CD4-positive, alpha-beta T cell treated with Interleukin-6 at 100 ng/mL for 8 hours (primary cell): ENCODE data around the gene RAMP1.

Source experiments
- DNase-seq: peaks from one replicate; pipeline ENCODE4 v3.0.0-alpha.2; 2020; ENCODE audit warnings: mixed read lengths, low spot score

The RAMP1 gene

GRCh38 chr2:237876951-237877491 is 17.6 kb downstream of the RAMP1 start:
- DNase-seq = no peak

- DNase-seq = no peak
Measured at GRCh38 chr2:237877576-237878307, 18.3 kb downstream of the RAMP1 start.

- no peak for DNase-seq
Measured at GRCh38 chr2:237878321-237879057, 19.1 kb downstream of the RAMP1 start.

GRCh38 chr2:237879058-237879430 is 19.6 kb downstream of the RAMP1 start:
- no peak for DNase-seq

GRCh38 chr2:237879991-237880560 is 20.7 kb downstream of the RAMP1 start:
- no peak for DNase-seq

GRCh38 chr2:237882510-237883481 is 23.4 kb downstream of the RAMP1 start:
- no peak for DNase-seq

GRCh38 chr2:237883951-237884446 is 24.6 kb downstream of the RAMP1 start:
- DNase-seq = no peak

GRCh38 chr2:237884681-237885080 is 25.3 kb downstream of the RAMP1 start:
- no peak for DNase-seq

GRCh38 chr2:237885111-237885930 is 25.9 kb downstream of the RAMP1 start:
- DNase-seq = no peak

- DNase-seq = no peak
Measured at GRCh38 chr2:237885931-237886684, 26.7 kb downstream of the RAMP1 start.

GRCh38 chr2:237886685-237887481 is 27.5 kb downstream of the RAMP1 start:
- DNase-seq = no peak

GRCh38 chr2:237888389-237888788 is 29.0 kb downstream of the RAMP1 start:
- DNase-seq = no peak

GRCh38 chr2:237889016-237889415 is 29.6 kb downstream of the RAMP1 start:
- DNase-seq = no peak

GRCh38 chr2:237889811-237890210 is 30.4 kb downstream of the RAMP1 start:
- DNase-seq = no peak

- DNase-seq = no peak
Measured at GRCh38 chr2:237892478-237892877, 33.1 kb downstream of the RAMP1 start.

GRCh38 chr2:237892984-237893595 is 33.7 kb downstream of the RAMP1 start:
- no peak for DNase-seq

GRCh38 chr2:237894396-237894979 is 35.1 kb downstream of the RAMP1 start:
- no peak for DNase-seq

GRCh38 chr2:237894986-237895543 is 35.6 kb downstream of the RAMP1 start:
- DNase-seq = no peak
